WTC11 (cell line): Measurements from ENCODE around the gene OPRM1. TPM values are rescaled to one million over a fixed set of nuclear protein-coding genes. Genes with fewer than 3 reads are reported as not detected.

Experiments
- ATAC-seq: fragments of 200-7000 bp; cut with Tn5 transposase; 2 replicates; pipeline ENCODE4 v1.10.0; 2021; ENCODE audit warnings: mild to moderate bottlenecking, moderate library complexity
- Bru-seq: library from RNA; stranded (reverse); fragments of 400-500 nt; gene quantifications from one replicate; lab custom pipeline; 2021; lab: Mats Ljungman, UMichigan
- CTCF ChIA-PET: fragments of 300-600 bp; sonication (Branson Sonifier 250); formaldehyde crosslinking; loops from one replicate; lab custom pipeline; 2021; ENCODE audit warnings: antibody characterized with exemption; lab: Charles Lee
- POLR2A ChIA-PET: fragments of 350-600 bp; sonication (Branson Sonifier 250); formaldehyde crosslinking; loops from one replicate; lab custom pipeline; 2021; ENCODE audit warnings: antibody characterized with exemption; lab: Charles Lee
- DNase-seq: peaks from one replicate; pipeline ENCODE4 v3.0.0; 2021; ENCODE audit warnings: low spot score
- H3K27ac Mint-ChIP-seq: 2 replicates; pipeline ENCODE4 v1.8.0; 2021; ENCODE audit warnings: mixed read lengths
- H3K27me3 Mint-ChIP-seq: 2 replicates; pipeline ENCODE4 v1.8.0; 2021; ENCODE audit warnings: low read depth, mild to moderate bottlenecking, moderate library complexity, mixed read lengths
- H3K36me3 Mint-ChIP-seq: 2 replicates; pipeline ENCODE4 v1.8.0; 2021; ENCODE audit warnings: mixed read lengths
- H3K4me1 Mint-ChIP-seq: 2 replicates; pipeline ENCODE4 v1.8.0; 2022; ENCODE audit warnings: mixed read lengths
- H3K4me3 Mint-ChIP-seq: 2 replicates; pipeline ENCODE4 v1.8.0; 2021; ENCODE audit warnings: mild to moderate bottlenecking, moderate library complexity, mixed read lengths
- H3K9me3 Mint-ChIP-seq: 2 replicates; pipeline ENCODE4 v1.8.0; 2021; ENCODE audit warnings: mixed read lengths
- CBFB ChIP-seq: sonication (generic); formaldehyde crosslinking; IDR thresholded peaks from 2 replicates; pipeline ENCODE4 v1.8.1; 2022; ENCODE audit warnings: mild to moderate bottlenecking, low read depth, missing genetic modification reagents
- ESRRA ChIP-seq: sonication (generic); formaldehyde crosslinking; IDR thresholded peaks from 2 replicates; pipeline ENCODE4 v1.8.1; 2022; ENCODE audit warnings: mild to moderate bottlenecking, missing genetic modification reagents, borderline replicate concordance
- FOXK1 ChIP-seq: sonication (generic); formaldehyde crosslinking; IDR thresholded peaks from 2 replicates; pipeline ENCODE4 v1.8.0; 2022; ENCODE audit warnings: mild to moderate bottlenecking, moderate library complexity, missing genetic modification reagents
- GABPB1 ChIP-seq: sonication (generic); formaldehyde crosslinking; IDR thresholded peaks from 2 replicates; pipeline ENCODE4 v1.8.1; 2023; ENCODE audit warnings: mild to moderate bottlenecking, missing genetic modification reagents
- IRF2 ChIP-seq: sonication (generic); formaldehyde crosslinking; IDR thresholded peaks from 2 replicates; pipeline ENCODE4 v1.8.0; 2022; ENCODE audit warnings: low read depth, missing genetic modification reagents, borderline replicate concordance
- KAT7 ChIP-seq: sonication (generic); formaldehyde crosslinking; IDR thresholded peaks from 2 replicates; pipeline ENCODE4 v1.8.1; 2023; ENCODE audit warnings: missing genetic modification reagents, mild to moderate bottlenecking, borderline replicate concordance
- MXD4 ChIP-seq: fragments of 250-450 bp; sonication (Bioruptor Pico); IDR thresholded peaks from 2 replicates; pipeline ENCODE4 v1.8.0; 2021; ENCODE audit warnings: mild to moderate bottlenecking, moderate library complexity, borderline replicate concordance
- NFE2L1 ChIP-seq: sonication (generic); formaldehyde crosslinking; IDR thresholded peaks from 2 replicates; pipeline ENCODE4 v1.8.1; 2023; ENCODE audit warnings: missing genetic modification reagents
- PRRX2 ChIP-seq: fragments of 250-450 bp; sonication (Bioruptor Pico); IDR thresholded peaks from 2 replicates; pipeline ENCODE4 v1.8.0; 2021; ENCODE audit warnings: mild to moderate bottlenecking
- SMAD3 ChIP-seq: sonication (generic); formaldehyde crosslinking; IDR thresholded peaks from 2 replicates; pipeline ENCODE4 v1.8.0; 2022; ENCODE audit warnings: missing genetic modification reagents, mild to moderate bottlenecking, borderline replicate concordance
- TEAD1 ChIP-seq: sonication (generic); formaldehyde crosslinking; IDR thresholded peaks from 2 replicates; pipeline ENCODE4 v1.8.0; 2022; ENCODE audit warnings: mild to moderate bottlenecking, missing genetic modification reagents
- TP53 ChIP-seq: sonication (generic); formaldehyde crosslinking; IDR thresholded peaks from 2 replicates; pipeline ENCODE4 v1.8.1; 2023; ENCODE audit warnings: mild to moderate bottlenecking, missing genetic modification reagents
- ZNF219 ChIP-seq: sonication (generic); formaldehyde crosslinking; IDR thresholded peaks from 2 replicates; pipeline ENCODE4 v1.8.0; 2023; ENCODE audit warnings: missing genetic modification reagents, mild to moderate bottlenecking, borderline replicate concordance
- ZNF263 ChIP-seq: sonication (generic); formaldehyde crosslinking; IDR thresholded peaks from 2 replicates; pipeline ENCODE4 v1.8.1; 2022; ENCODE audit warnings: low read depth, mild to moderate bottlenecking, moderate library complexity, missing genetic modification reagents
- ZNF423 ChIP-seq: fragments of 250-450 bp; sonication (Bioruptor Pico); IDR thresholded peaks from 2 replicates; pipeline ENCODE4 v2.1.2; 2022; ENCODE audit warnings: mild to moderate bottlenecking, moderate library complexity
- ZNF671 ChIP-seq: fragments of 250-450 bp; sonication (Bioruptor Pico); IDR thresholded peaks from 2 replicates; pipeline ENCODE4 v1.8.0; 2021; ENCODE audit warnings: mild to moderate bottlenecking
- long read RNA-seq, 3 experiments: library from RNA in 1 of 3; library from capped mRNA in 1 of 3; library from polyadenylated mRNA in 1 of 3; unstranded in 2 of 3; stranded (forward) in 1 of 3; transcript quantifications; one replicate each; pipeline ENCODE4 v2.0.0, GENCODE V29; 2021
- total RNA-seq: library from RNA; stranded (reverse); gene quantifications from 3 replicates; pipeline ENCODE4 v1.2.3, GENCODE V29; 2021
- TF ChIP-seq, protein P1 (sequence below): fragments of 250-450 bp; sonication (Bioruptor Pico); IDR thresholded peaks from 2 replicates; pipeline ENCODE4 v2.1.2; 2022; ENCODE audit warnings: mild to moderate bottlenecking, moderate library complexity
- TF ChIP-seq, protein P2 (sequence below): sonication (generic); formaldehyde crosslinking; IDR thresholded peaks from 2 replicates; pipeline ENCODE4 v1.8.1; 2022; ENCODE audit warnings: mild to moderate bottlenecking, moderate library complexity, missing genetic modification reagents
- TF ChIP-seq, protein P3 (sequence below): sonication (generic); formaldehyde crosslinking; IDR thresholded peaks from 2 replicates; pipeline ENCODE4 v1.8.0; 2023; ENCODE audit warnings: missing genetic modification reagents, mild to moderate bottlenecking, borderline replicate concordance
- TF ChIP-seq, protein P4 (sequence below): fragments of 250-450 bp; sonication (Bioruptor Pico); IDR thresholded peaks from 2 replicates; pipeline ENCODE4 v1.9.0; 2021; ENCODE audit warnings: mild to moderate bottlenecking
- TF ChIP-seq, protein P5 (sequence below): sonication (generic); formaldehyde crosslinking; IDR thresholded peaks from 2 replicates; pipeline ENCODE4 v1.8.1; 2023; ENCODE audit warnings: mild to moderate bottlenecking, missing genetic modification reagents
- TF ChIP-seq, protein P6 (sequence below): fragments of 250-450 bp; sonication (Bioruptor Pico); IDR thresholded peaks from 2 replicates; pipeline ENCODE4 v1.9.0; 2021; ENCODE audit warnings: moderate library complexity, mild to moderate bottlenecking, inconsistent platforms, borderline replicate concordance
- TF ChIP-seq, protein P7 (sequence below): sonication (generic); formaldehyde crosslinking; conservative IDR thresholded peaks from 2 replicates; pipeline ENCODE4 v1.8.1; 2023; ENCODE audit warnings: mild to moderate bottlenecking, low read depth, missing genetic modification reagents, moderate library complexity
- TF ChIP-seq, protein P8 (sequence below): sonication (generic); formaldehyde crosslinking; IDR thresholded peaks from 2 replicates; pipeline ENCODE4 v1.8.1; 2023; ENCODE audit warnings: mild to moderate bottlenecking, missing genetic modification reagents, moderate library complexity

OPRM1 gene
- total RNA-seq: not detected in 3 replicates
- percentile 0 among the genes with signal in this experiment for Bru-seq, nascent RNA
- long read RNA-seq, experiment 1: 0 reads
- long read RNA-seq, experiment 2: 0 reads
- long read RNA-seq, experiment 3: 0 reads

DNA sequence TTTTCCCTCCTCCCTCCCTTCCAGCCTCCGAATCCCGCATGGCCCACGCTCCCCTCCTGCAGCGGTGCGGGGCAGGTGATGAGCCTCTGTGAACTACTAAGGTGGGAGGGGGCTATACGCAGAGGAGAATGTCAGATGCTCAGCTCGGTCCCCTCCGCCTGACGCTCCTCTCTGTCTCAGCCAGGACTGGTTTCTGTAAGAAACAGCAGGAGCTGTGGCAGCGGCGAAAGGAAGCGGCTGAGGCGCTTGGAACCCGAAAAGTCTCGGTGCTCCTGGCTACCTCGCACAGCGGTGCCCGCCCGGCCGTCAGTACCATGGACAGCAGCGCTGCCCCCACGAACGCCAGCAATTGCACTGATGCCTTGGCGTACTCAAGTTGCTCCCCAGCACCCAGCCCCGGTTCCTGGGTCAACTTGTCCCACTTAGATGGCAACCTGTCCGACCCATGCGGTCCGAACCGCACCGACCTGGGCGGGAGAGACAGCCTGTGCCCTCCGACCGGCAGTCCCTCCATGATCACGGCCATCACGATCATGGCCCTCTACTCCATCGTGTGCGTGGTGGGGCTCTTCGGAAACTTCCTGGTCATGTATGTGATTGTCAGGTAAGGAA, at the start of gene OPRM1:
Gene OPRM1 (plus strand): TSS at position 10 of the 612 bp plus-strand sequence. CDS start 305 bp downstream, at position 315.
- peaks cover 29% of the 10 kb centered on the region for H3K27me3 Mint-ChIP-seq
- POLR2A ChIA-PET: no interaction called here
- H3K4me3 Mint-ChIP-seq: peak within 1 kb of the TSS; percentile 89
- H3K36me3 Mint-ChIP-seq: no peaks in the 10 kb centered on the region
- peaks cover 14% of the 10 kb centered on the region for H3K4me1 Mint-ChIP-seq
- H3K27ac Mint-ChIP-seq: no peak within 1 kb of the TSS
- H3K9me3 Mint-ChIP-seq: no peaks in the 10 kb centered on the region
- CTCF ChIA-PET: interaction anchor here (1.7 kb wide), 1 partner anchor 225 kb away, joined by 4 read pairs; no protein-coding TSS in a partner anchor
- ATAC-seq (peak; percentile 95), DNase-seq (peak; percentile 93)
- TF ChIP-seq CBFB: peak; percentile 97
- peak; percentile 98 for TF ChIP-seq TEAD1
- TF ChIP-seq ZNF263: peak; percentile 78
- peak; percentile 97 for TF ChIP-seq FOXK1 (CRISPR knock-in tag)
- no peak for TF ChIP-seq ZNF671 (CRISPR knock-in tag)
- TF ChIP-seq, protein P1, sequence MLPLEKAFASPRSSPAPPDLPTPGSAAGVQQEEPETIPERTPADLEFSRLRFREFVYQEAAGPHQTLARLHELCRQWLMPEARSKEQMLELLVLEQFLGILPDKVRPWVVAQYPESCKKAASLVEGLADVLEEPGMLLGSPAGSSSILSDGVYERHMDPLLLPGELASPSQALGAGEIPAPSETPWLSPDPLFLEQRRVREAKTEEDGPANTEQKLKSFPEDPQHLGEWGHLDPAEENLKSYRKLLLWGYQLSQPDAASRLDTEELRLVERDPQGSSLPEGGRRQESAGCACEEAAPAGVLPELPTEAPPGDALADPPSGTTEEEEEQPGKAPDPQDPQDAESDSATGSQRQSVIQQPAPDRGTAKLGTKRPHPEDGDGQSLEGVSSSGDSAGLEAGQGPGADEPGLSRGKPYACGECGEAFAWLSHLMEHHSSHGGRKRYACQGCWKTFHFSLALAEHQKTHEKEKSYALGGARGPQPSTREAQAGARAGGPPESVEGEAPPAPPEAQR (CRISPR knock-in tag): no peak
- TF ChIP-seq, protein P2, sequence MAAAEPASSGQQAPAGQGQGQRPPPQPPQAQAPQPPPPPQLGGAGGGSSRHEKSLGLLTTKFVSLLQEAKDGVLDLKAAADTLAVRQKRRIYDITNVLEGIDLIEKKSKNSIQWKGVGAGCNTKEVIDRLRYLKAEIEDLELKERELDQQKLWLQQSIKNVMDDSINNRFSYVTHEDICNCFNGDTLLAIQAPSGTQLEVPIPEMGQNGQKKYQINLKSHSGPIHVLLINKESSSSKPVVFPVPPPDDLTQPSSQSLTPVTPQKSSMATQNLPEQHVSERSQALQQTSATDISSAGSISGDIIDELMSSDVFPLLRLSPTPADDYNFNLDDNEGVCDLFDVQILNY: peak; percentile 84; the same call in 1 of the 2 replicates
- TF ChIP-seq IRF2: no peak
- TF ChIP-seq TP53 (CRISPR knock-in tag): peak; percentile 97
- no peak for TF ChIP-seq MXD4 (CRISPR knock-in tag)
- TF ChIP-seq, protein P3, sequence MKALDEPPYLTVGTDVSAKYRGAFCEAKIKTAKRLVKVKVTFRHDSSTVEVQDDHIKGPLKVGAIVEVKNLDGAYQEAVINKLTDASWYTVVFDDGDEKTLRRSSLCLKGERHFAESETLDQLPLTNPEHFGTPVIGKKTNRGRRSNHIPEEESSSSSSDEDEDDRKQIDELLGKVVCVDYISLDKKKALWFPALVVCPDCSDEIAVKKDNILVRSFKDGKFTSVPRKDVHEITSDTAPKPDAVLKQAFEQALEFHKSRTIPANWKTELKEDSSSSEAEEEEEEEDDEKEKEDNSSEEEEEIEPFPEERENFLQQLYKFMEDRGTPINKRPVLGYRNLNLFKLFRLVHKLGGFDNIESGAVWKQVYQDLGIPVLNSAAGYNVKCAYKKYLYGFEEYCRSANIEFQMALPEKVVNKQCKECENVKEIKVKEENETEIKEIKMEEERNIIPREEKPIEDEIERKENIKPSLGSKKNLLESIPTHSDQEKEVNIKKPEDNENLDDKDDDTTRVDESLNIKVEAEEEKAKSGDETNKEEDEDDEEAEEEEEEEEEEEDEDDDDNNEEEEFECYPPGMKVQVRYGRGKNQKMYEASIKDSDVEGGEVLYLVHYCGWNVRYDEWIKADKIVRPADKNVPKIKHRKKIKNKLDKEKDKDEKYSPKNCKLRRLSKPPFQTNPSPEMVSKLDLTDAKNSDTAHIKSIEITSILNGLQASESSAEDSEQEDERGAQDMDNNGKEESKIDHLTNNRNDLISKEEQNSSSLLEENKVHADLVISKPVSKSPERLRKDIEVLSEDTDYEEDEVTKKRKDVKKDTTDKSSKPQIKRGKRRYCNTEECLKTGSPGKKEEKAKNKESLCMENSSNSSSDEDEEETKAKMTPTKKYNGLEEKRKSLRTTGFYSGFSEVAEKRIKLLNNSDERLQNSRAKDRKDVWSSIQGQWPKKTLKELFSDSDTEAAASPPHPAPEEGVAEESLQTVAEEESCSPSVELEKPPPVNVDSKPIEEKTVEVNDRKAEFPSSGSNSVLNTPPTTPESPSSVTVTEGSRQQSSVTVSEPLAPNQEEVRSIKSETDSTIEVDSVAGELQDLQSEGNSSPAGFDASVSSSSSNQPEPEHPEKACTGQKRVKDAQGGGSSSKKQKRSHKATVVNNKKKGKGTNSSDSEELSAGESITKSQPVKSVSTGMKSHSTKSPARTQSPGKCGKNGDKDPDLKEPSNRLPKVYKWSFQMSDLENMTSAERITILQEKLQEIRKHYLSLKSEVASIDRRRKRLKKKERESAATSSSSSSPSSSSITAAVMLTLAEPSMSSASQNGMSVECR (CRISPR knock-in tag): peak; percentile 99
- TF ChIP-seq SMAD3: peak; percentile 99
- TF ChIP-seq, protein P4, sequence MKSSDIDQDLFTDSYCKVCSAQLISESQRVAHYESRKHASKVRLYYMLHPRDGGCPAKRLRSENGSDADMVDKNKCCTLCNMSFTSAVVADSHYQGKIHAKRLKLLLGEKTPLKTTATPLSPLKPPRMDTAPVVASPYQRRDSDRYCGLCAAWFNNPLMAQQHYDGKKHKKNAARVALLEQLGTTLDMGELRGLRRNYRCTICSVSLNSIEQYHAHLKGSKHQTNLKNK (CRISPR knock-in tag): no peak
- peak; percentile 19; the same call in 1 of the 2 replicates for TF ChIP-seq PRRX2 (CRISPR knock-in tag)
- TF ChIP-seq, protein P5, sequence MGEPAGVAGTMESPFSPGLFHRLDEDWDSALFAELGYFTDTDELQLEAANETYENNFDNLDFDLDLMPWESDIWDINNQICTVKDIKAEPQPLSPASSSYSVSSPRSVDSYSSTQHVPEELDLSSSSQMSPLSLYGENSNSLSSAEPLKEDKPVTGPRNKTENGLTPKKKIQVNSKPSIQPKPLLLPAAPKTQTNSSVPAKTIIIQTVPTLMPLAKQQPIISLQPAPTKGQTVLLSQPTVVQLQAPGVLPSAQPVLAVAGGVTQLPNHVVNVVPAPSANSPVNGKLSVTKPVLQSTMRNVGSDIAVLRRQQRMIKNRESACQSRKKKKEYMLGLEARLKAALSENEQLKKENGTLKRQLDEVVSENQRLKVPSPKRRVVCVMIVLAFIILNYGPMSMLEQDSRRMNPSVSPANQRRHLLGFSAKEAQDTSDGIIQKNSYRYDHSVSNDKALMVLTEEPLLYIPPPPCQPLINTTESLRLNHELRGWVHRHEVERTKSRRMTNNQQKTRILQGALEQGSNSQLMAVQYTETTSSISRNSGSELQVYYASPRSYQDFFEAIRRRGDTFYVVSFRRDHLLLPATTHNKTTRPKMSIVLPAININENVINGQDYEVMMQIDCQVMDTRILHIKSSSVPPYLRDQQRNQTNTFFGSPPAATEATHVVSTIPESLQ (CRISPR knock-in tag): peak; percentile 55; the same call in 1 of the 2 replicates
- TF ChIP-seq, protein P6, sequence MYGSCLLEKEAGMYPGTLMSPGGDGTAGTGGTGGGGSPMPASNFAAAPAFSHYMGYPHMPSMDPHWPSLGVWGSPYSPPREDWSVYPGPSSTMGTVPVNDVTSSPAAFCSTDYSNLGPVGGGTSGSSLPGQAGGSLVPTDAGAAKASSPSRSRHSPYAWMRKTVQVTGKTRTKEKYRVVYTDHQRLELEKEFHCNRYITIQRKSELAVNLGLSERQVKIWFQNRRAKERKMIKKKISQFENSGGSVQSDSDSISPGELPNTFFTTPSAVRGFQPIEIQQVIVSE: no peak
- TF ChIP-seq ESRRA (CRISPR knock-in tag): peak; percentile 94
- TF ChIP-seq, protein P7, sequence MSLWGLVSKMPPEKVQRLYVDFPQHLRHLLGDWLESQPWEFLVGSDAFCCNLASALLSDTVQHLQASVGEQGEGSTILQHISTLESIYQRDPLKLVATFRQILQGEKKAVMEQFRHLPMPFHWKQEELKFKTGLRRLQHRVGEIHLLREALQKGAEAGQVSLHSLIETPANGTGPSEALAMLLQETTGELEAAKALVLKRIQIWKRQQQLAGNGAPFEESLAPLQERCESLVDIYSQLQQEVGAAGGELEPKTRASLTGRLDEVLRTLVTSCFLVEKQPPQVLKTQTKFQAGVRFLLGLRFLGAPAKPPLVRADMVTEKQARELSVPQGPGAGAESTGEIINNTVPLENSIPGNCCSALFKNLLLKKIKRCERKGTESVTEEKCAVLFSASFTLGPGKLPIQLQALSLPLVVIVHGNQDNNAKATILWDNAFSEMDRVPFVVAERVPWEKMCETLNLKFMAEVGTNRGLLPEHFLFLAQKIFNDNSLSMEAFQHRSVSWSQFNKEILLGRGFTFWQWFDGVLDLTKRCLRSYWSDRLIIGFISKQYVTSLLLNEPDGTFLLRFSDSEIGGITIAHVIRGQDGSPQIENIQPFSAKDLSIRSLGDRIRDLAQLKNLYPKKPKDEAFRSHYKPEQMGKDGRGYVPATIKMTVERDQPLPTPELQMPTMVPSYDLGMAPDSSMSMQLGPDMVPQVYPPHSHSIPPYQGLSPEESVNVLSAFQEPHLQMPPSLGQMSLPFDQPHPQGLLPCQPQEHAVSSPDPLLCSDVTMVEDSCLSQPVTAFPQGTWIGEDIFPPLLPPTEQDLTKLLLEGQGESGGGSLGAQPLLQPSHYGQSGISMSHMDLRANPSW (CRISPR knock-in tag): peak; percentile 96
- TF ChIP-seq, protein P8, sequence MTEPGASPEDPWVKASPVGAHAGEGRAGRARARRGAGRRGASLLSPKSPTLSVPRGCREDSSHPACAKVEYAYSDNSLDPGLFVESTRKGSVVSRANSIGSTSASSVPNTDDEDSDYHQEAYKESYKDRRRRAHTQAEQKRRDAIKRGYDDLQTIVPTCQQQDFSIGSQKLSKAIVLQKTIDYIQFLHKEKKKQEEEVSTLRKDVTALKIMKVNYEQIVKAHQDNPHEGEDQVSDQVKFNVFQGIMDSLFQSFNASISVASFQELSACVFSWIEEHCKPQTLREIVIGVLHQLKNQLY: peak; percentile 92; the same call in 1 of the 2 replicates
- peak; percentile 97 for TF ChIP-seq NFE2L1 (CRISPR knock-in tag)
- no peak; the same call in 1 of the 2 replicates for TF ChIP-seq KAT7 (CRISPR knock-in tag)
- no peak for TF ChIP-seq ZNF423 (CRISPR knock-in tag)
- peak; percentile 96 for TF ChIP-seq ZNF219 (CRISPR knock-in tag)
- no peak for TF ChIP-seq GABPB1 (CRISPR knock-in tag)
